ENCODE measurements around the gene SRP14.
"Not testable (repeated sequence)": the region's sequence is repeated elsewhere in the genome, so short reads cannot be mapped to it uniquely, and the experiment has no call there.

The SRP14 gene

GRCh38 chr15:40029979-40030893 is 8.7 kb downstream of the SRP14 start:
- H3K9me3 ChIP-seq (ENCODE audit: control insufficient read depth in 5 of 5, low read length in 5 of 5) = no peaks in the 10 kb centered on the region
- no peaks in the 10 kb centered on the region for H3K27me3 ChIP-seq (ENCODE audit: control insufficient read depth in 5 of 5, insufficient read depth in 4 of 5, low read length in 5 of 5)
- peak overlapping the region; percentile 40 for H3K27ac ChIP-seq (ENCODE audit: low read depth, low read length)
- H3K4me1 ChIP-seq (ENCODE audit: control insufficient read depth in 5 of 5, insufficient read depth in 5 of 5, low read length in 5 of 5) = peaks cover 0 to 23% (median 0%) of the 10 kb centered on the region in 5 donors
- H3K36me3 ChIP-seq (ENCODE audit: control insufficient read depth in 5 of 5, insufficient read depth in 5 of 5, low read length in 5 of 5) = peaks cover 55 to 92% (median 62%) of the 10 kb centered on the region in 5 donors
- no peak overlapping the region for H3K4me3 ChIP-seq (ENCODE audit: low read depth in 1 of 5, low read length in 5 of 5)
- H3K9ac ChIP-seq (ENCODE audit: low read length in 5 of 5) = no peak overlapping the region

- H3K9me3 ChIP-seq (ENCODE audit: control insufficient read depth in 5 of 5, low read length in 5 of 5) = no peaks in the 10 kb centered on the region
- H3K9ac ChIP-seq (ENCODE audit: low read length in 5 of 5) = peak overlapping the region in 1 of 5 donors; percentile 20
- H3K36me3 ChIP-seq (ENCODE audit: control insufficient read depth in 5 of 5, insufficient read depth in 5 of 5, low read length in 5 of 5) = peaks cover 50 to 88% (median 56%) of the 10 kb centered on the region in 5 donors
- peaks cover 0 to 23% (median 0%) of the 10 kb centered on the region in 5 donors for H3K4me1 ChIP-seq (ENCODE audit: control insufficient read depth in 5 of 5, insufficient read depth in 5 of 5, low read length in 5 of 5)
- H3K27me3 ChIP-seq (ENCODE audit: control insufficient read depth in 5 of 5, insufficient read depth in 4 of 5, low read length in 5 of 5) = no peaks in the 10 kb centered on the region
- H3K4me3 ChIP-seq (ENCODE audit: low read depth in 1 of 5, low read length in 5 of 5) = no peak overlapping the region
- H3K27ac ChIP-seq (ENCODE audit: low read depth, low read length) = peak overlapping the region; percentile 40
Observed at GRCh38 chr15:40028853-40029252, 10.1 kb downstream of the SRP14 start.

GRCh38 chr15:40028193-40028592 is 10.8 kb downstream of the SRP14 start:
- H3K27ac ChIP-seq (ENCODE audit: low read depth, low read length) = peak overlapping the region; percentile 40
- H3K9me3 ChIP-seq (ENCODE audit: control insufficient read depth in 5 of 5, low read length in 5 of 5) = no peaks in the 10 kb centered on the region
- no peaks in the 10 kb centered on the region for H3K27me3 ChIP-seq (ENCODE audit: control insufficient read depth in 5 of 5, insufficient read depth in 4 of 5, low read length in 5 of 5)
- H3K9ac ChIP-seq (ENCODE audit: low read length in 5 of 5) = no peak overlapping the region
- peaks cover 46 to 87% (median 57%) of the 10 kb centered on the region in 5 donors for H3K36me3 ChIP-seq (ENCODE audit: control insufficient read depth in 5 of 5, insufficient read depth in 5 of 5, low read length in 5 of 5)
- H3K4me1 ChIP-seq (ENCODE audit: control insufficient read depth in 5 of 5, insufficient read depth in 5 of 5, low read length in 5 of 5) = peaks cover 0 to 23% (median 0%) of the 10 kb centered on the region in 5 donors
- H3K4me3 ChIP-seq (ENCODE audit: low read depth in 1 of 5, low read length in 5 of 5) = no peak overlapping the region

GRCh38 chr15:40016224-40016865 is 22.6 kb downstream of the SRP14 start:
- no peaks in the 10 kb centered on the region for H3K27me3 ChIP-seq (ENCODE audit: control insufficient read depth in 5 of 5, insufficient read depth in 4 of 5, low read length in 5 of 5)
- peaks cover 0 to 1% (median 0%) of the 10 kb centered on the region in 5 donors for H3K4me1 ChIP-seq (ENCODE audit: control insufficient read depth in 5 of 5, insufficient read depth in 5 of 5, low read length in 5 of 5)
- no peak overlapping the region for H3K27ac ChIP-seq (ENCODE audit: low read depth, low read length)
- peaks cover 23 to 79% (median 57%) of the 10 kb centered on the region in 5 donors for H3K36me3 ChIP-seq (ENCODE audit: control insufficient read depth in 5 of 5, insufficient read depth in 5 of 5, low read length in 5 of 5)
- H3K4me3 ChIP-seq (ENCODE audit: low read depth in 1 of 5, low read length in 5 of 5) = no peak overlapping the region
- peaks cover 0 to 5% (median 3%) of the 10 kb centered on the region in 5 donors for H3K9me3 ChIP-seq (ENCODE audit: control insufficient read depth in 5 of 5, low read length in 5 of 5)
- no peak overlapping the region for H3K9ac ChIP-seq (ENCODE audit: low read length in 5 of 5)

- H3K27ac ChIP-seq (ENCODE audit: low read depth, low read length) = no peak overlapping the region
- H3K4me1 ChIP-seq (ENCODE audit: control insufficient read depth in 5 of 5, insufficient read depth in 5 of 5, low read length in 5 of 5) = peaks cover 0 to 3% (median 0%) of the 10 kb centered on the region in 5 donors
- H3K36me3 ChIP-seq (ENCODE audit: control insufficient read depth in 5 of 5, insufficient read depth in 5 of 5, low read length in 5 of 5) = peaks cover 31 to 80% (median 55%) of the 10 kb centered on the region in 5 donors
- H3K4me3 ChIP-seq (ENCODE audit: low read depth in 1 of 5, low read length in 5 of 5) = no peak overlapping the region
- H3K9me3 ChIP-seq (ENCODE audit: control insufficient read depth in 5 of 5, low read length in 5 of 5) = peaks cover 0 to 5% (median 3%) of the 10 kb centered on the region in 5 donors
- H3K9ac ChIP-seq (ENCODE audit: low read length in 5 of 5) = no peak overlapping the region
- no peaks in the 10 kb centered on the region for H3K27me3 ChIP-seq (ENCODE audit: control insufficient read depth in 5 of 5, insufficient read depth in 4 of 5, low read length in 5 of 5)
Observed at GRCh38 chr15:40014390-40014789, 24.6 kb downstream of the SRP14 start.

GRCh38 chr15:40013372-40013771 is 25.6 kb downstream of the SRP14 start:
- H3K9me3 ChIP-seq (ENCODE audit: control insufficient read depth in 5 of 5, low read length in 5 of 5); H3K27me3 ChIP-seq (ENCODE audit: control insufficient read depth in 5 of 5, insufficient read depth in 4 of 5, low read length in 5 of 5); H3K4me3 ChIP-seq (ENCODE audit: low read depth in 1 of 5, low read length in 5 of 5); H3K4me1 ChIP-seq (ENCODE audit: control insufficient read depth in 5 of 5, insufficient read depth in 5 of 5, low read length in 5 of 5); H3K9ac ChIP-seq (ENCODE audit: low read length in 5 of 5); H3K27ac ChIP-seq (ENCODE audit: low read depth, low read length): not testable (repeated sequence)
- peaks cover 30 to 83% (median 55%) of the 10 kb centered on the region in 5 donors for H3K36me3 ChIP-seq (ENCODE audit: control insufficient read depth in 5 of 5, insufficient read depth in 5 of 5, low read length in 5 of 5)

- no peaks in the 10 kb centered on the region for H3K27me3 ChIP-seq (ENCODE audit: control insufficient read depth in 5 of 5, insufficient read depth in 4 of 5, low read length in 5 of 5)
Observed at GRCh38 chr15:40011303-40011702, 27.7 kb downstream of the SRP14 start.

GRCh38 chr15:40010686-40011085 is 28.3 kb downstream of the SRP14 start:
- Histone ChIP-seq H3K9me3 (ENCODE audit: control insufficient read depth in 5 of 5, low read length in 5 of 5) (peaks cover 0 to 5% (median 3%) of the 10 kb centered on the region in 5 donors), H3K36me3 (ENCODE audit: control insufficient read depth in 5 of 5, insufficient read depth in 5 of 5, low read length in 5 of 5) (peaks cover 55 to 84% (median 62%) of the 10 kb centered on the region in 5 donors), H3K4me3 (ENCODE audit: low read depth in 1 of 5, low read length in 5 of 5) (no peak overlapping the region), H3K4me1 (ENCODE audit: control insufficient read depth in 5 of 5, insufficient read depth in 5 of 5, low read length in 5 of 5) (peaks cover 0 to 3% (median 0%) of the 10 kb centered on the region in 5 donors), H3K27me3 (ENCODE audit: control insufficient read depth in 5 of 5, insufficient read depth in 4 of 5, low read length in 5 of 5) (no peaks in the 10 kb centered on the region), H3K27ac (ENCODE audit: low read depth, low read length) (no peak overlapping the region), H3K9ac (ENCODE audit: low read length in 5 of 5) (no peak overlapping the region)

More at GRCh38 chr15:40011303-40011702, 27.7 kb downstream of the SRP14 start:
- no peak overlapping the region for H3K9ac ChIP-seq (ENCODE audit: low read length in 5 of 5)
- peaks cover 0 to 3% (median 0%) of the 10 kb centered on the region in 5 donors for H3K4me1 ChIP-seq (ENCODE audit: control insufficient read depth in 5 of 5, insufficient read depth in 5 of 5, low read length in 5 of 5)
- H3K27ac ChIP-seq (ENCODE audit: low read depth, low read length) = no peak overlapping the region
- peaks cover 50 to 85% (median 62%) of the 10 kb centered on the region in 5 donors for H3K36me3 ChIP-seq (ENCODE audit: control insufficient read depth in 5 of 5, insufficient read depth in 5 of 5, low read length in 5 of 5)
- no peak overlapping the region for H3K4me3 ChIP-seq (ENCODE audit: low read depth in 1 of 5, low read length in 5 of 5)
- H3K9me3 ChIP-seq (ENCODE audit: control insufficient read depth in 5 of 5, low read length in 5 of 5) = peaks cover 0 to 5% (median 3%) of the 10 kb centered on the region in 5 donors

- H3K4me1 ChIP-seq (ENCODE audit: control insufficient read depth in 5 of 5, insufficient read depth in 5 of 5, low read length in 5 of 5) = peaks cover 0 to 3% (median 0%) of the 10 kb centered on the region in 5 donors
- H3K4me3 ChIP-seq (ENCODE audit: low read depth in 1 of 5, low read length in 5 of 5) = no peak overlapping the region
- H3K36me3 ChIP-seq (ENCODE audit: control insufficient read depth in 5 of 5, insufficient read depth in 5 of 5, low read length in 5 of 5) = peaks cover 64 to 94% (median 70%) of the 10 kb centered on the region in 5 donors
- no peaks in the 10 kb centered on the region for H3K27me3 ChIP-seq (ENCODE audit: control insufficient read depth in 5 of 5, insufficient read depth in 4 of 5, low read length in 5 of 5)
- H3K27ac ChIP-seq (ENCODE audit: low read depth, low read length) = no peak overlapping the region
- H3K9ac ChIP-seq (ENCODE audit: low read length in 5 of 5) = no peak overlapping the region
- H3K9me3 ChIP-seq (ENCODE audit: control insufficient read depth in 5 of 5, low read length in 5 of 5) = no peaks in the 10 kb centered on the region
Observed at GRCh38 chr15:40008061-40008765, 30.8 kb downstream of the SRP14 start.

Data from subcutaneous abdominal adipose tissue (tissue), 5 donors.